ENCODE results near the gene HPSE2. TPM values are rescaled to one million over a fixed set of nuclear protein-coding genes. Genes with fewer than 3 reads are reported as not detected.

HPSE2 gene
- total and polyA plus RNA-seq, 2 of the 8 experiments (the other 6 are each of a cell fraction or from before 2014, with no cell fraction given): 0.41 to 0.58 TPM

- Histone ChIP-seq H4K20me1 (replicated peaks in 1 of 2; ENCODE audit: control insufficient read depth in 1 of 2, insufficient read depth in 2 of 2, low read length in 2 of 2) (no peaks in the 10 kb centered on the region), H3K23ac (ENCODE audit: insufficient read length) (no peak overlapping the region), H3K9ac (replicated peaks in 1 of 4; ENCODE audit: extremely low read depth in 1 of 4, low read depth in 3 of 4, low read length in 3 of 4) (no peak overlapping the region), H3K27ac (ENCODE audit: low read depth, low read length) (no peak overlapping the region), H3K4me3 (ENCODE audit: extremely low read depth in 1 of 4, insufficient read depth in 2 of 4, low read depth in 3 of 4, low read length in 4 of 4) (no peak overlapping the region), H2AK5ac (ENCODE audit: low read depth, low read length) (no peak overlapping the region), H2BK20ac (ENCODE audit: low read length) (no peak overlapping the region), H3K9me3 (ENCODE audit: insufficient read depth in 2 of 2, low read depth in 1 of 2, low read length in 1 of 2) (no peaks in the 10 kb centered on the region), H3K27me3 (replicated peaks in 1 of 4; ENCODE audit: control insufficient read depth in 3 of 4, extremely low read depth in 1 of 4, insufficient read depth in 3 of 4, low read length in 3 of 4) (no peaks in the 10 kb centered on the region), H3K79me2 (ENCODE audit: control insufficient read depth in 1 of 2, insufficient read depth in 2 of 2, low read length in 2 of 2) (no peaks in the 10 kb centered on the region), H3K79me1 (ENCODE audit: low read depth, low read length) (no peaks in the 10 kb centered on the region; the same call in 1 of the 2 replicates), H3K4me1 (replicated peaks in 1 of 4; ENCODE audit: control insufficient read depth in 3 of 4, insufficient read depth in 4 of 4, low read length in 3 of 4) (no peaks in the 10 kb centered on the region), H3K56ac (replicated peaks; ENCODE audit: insufficient read length, low read depth, low read length) (no peak overlapping the region), H3K4ac (replicated peaks; ENCODE audit: insufficient read length, low read depth, low read length) (no peak overlapping the region), H2BK12ac (ENCODE audit: low read depth, low read length) (no peak overlapping the region), H2BK120ac (replicated peaks; ENCODE audit: low read depth, low read length) (no peak overlapping the region), H2AFZ (ENCODE audit: low read length) (no peak overlapping the region), H4K5ac (ENCODE audit: insufficient read length, low read depth, low read length) (no peak overlapping the region), H3K18ac (ENCODE audit: extremely low read depth, low read length) (no peak overlapping the region), H3K36me3 (ENCODE audit: control insufficient read depth in 2 of 4, insufficient read depth in 4 of 4, low read length in 3 of 4) (no peaks in the 10 kb centered on the region), H4K91ac (replicated peaks; ENCODE audit: insufficient read length, low read length) (no peak overlapping the region), H3K14ac (ENCODE audit: insufficient read length) (no peak overlapping the region), H2BK15ac (ENCODE audit: low read length) (no peak overlapping the region), H3K4me2 (ENCODE audit: insufficient read depth in 1 of 2, low read depth in 2 of 2, low read length in 2 of 2) (no peak overlapping the region), H3K23me2 (ENCODE audit: low read depth, low read length) (no peaks in the 10 kb centered on the region), H2BK5ac (ENCODE audit: low read depth, low read length) (no peak overlapping the region), H4K8ac (ENCODE audit: extremely low read depth, insufficient read depth, low read length) (no peak overlapping the region)
- ChIA-PET POLR2A (ENCODE audit: partially characterized antibody) (no interaction called here), CTCF (ENCODE audit: partially characterized antibody) (interaction anchor here (0.7 kb wide), 1 partner anchor 118 kb away, joined by 3 read pairs; no protein-coding TSS in a partner anchor)
- DNase-seq (ENCODE audit: low read depth in 1 of 2, low spot score in 2 of 2) (no peak), FAIRE-seq (no peak)
- no peak for TF ChIP-seq MAX (IDR thresholded peaks at IDR 0.05)
- TF ChIP-seq SP1 (IDR thresholded peaks at IDR 0.05; ENCODE audit: low read depth, low read length): no peak
- TF ChIP-seq CREB1 (IDR thresholded peaks at IDR 0.05): no peak
- TF ChIP-seq PHF8 (conservative IDR thresholded peaks at IDR 0.05; ENCODE audit: low read depth, low read length): no peak
- no peak for TF ChIP-seq RFX5 (IDR thresholded peaks at IDR 0.05; ENCODE audit: borderline replicate concordance, low read depth, low read length)
- no peak for TF ChIP-seq HDAC2 (IDR thresholded peaks at IDR 0.05; ENCODE audit: borderline replicate concordance in 1 of 2, low read depth in 2 of 2, low read length in 2 of 2)
- no peak for TF ChIP-seq EP300 (IDR thresholded peaks at IDR 0.05; ENCODE audit: borderline replicate concordance in 1 of 2, low read depth in 2 of 2, low read length in 2 of 2)
- no peak for TF ChIP-seq TEAD4 (IDR thresholded peaks at IDR 0.05; ENCODE audit: low read depth, low read length)
- no peak for TF ChIP-seq FOSL1 (IDR thresholded peaks at IDR 0.05; ENCODE audit: insufficient read depth, low read depth, low read length)
- no peak for TF ChIP-seq CTCF (IDR thresholded peaks at IDR 0.05; ENCODE audit: control extremely low read depth in 1 of 3, insufficient read depth in 1 of 3, low read depth in 1 of 3, low read length in 3 of 3)
Observed at GRCh38 chr10:99010286-99010685, 225.4 kb downstream of the HPSE2 start.

All from H1 (cell line).